22Rv1 (cell line): ENCODE results near the gene TAF9.

Source experiments
- ZFX ChIP-seq: fragments of 450-650 bp; IDR thresholded peaks from 2 replicates; pipeline ENCODE4 v1.6.1; 2017; ENCODE audit warnings: antibody characterized with exemption, borderline replicate concordance
- TF ChIP-seq, protein P1 (sequence below): fragments of 450-650 bp; IDR thresholded peaks from 2 replicates; pipeline ENCODE4 v1.5.1; 2017; ENCODE audit warnings: mild to moderate bottlenecking

DNA sequence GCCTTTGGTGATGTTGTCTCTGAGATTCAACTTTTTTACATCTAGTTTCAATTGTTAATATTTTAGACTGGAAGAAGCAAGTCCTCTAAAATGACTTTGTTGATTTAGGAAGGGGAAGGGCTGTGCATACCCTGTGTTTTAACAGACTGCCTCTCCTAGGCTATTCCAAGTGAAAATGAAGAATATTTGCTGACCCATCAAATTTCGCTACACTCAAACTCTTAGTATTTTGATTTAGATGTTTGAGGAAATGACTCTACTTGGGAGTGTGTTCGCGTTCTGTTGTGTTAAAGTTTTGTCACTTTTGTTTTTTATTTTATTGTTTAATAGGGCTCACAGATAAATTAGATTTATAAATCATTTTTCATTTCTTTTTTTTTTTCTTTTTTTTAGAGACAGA is 49.2 kb upstream of the TAF9 start:
- TF ChIP-seq, protein P1, sequence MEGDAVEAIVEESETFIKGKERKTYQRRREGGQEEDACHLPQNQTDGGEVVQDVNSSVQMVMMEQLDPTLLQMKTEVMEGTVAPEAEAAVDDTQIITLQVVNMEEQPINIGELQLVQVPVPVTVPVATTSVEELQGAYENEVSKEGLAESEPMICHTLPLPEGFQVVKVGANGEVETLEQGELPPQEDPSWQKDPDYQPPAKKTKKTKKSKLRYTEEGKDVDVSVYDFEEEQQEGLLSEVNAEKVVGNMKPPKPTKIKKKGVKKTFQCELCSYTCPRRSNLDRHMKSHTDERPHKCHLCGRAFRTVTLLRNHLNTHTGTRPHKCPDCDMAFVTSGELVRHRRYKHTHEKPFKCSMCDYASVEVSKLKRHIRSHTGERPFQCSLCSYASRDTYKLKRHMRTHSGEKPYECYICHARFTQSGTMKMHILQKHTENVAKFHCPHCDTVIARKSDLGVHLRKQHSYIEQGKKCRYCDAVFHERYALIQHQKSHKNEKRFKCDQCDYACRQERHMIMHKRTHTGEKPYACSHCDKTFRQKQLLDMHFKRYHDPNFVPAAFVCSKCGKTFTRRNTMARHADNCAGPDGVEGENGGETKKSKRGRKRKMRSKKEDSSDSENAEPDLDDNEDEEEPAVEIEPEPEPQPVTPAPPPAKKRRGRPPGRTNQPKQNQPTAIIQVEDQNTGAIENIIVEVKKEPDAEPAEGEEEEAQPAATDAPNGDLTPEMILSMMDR: no peak
- TF ChIP-seq ZFX: no peak
